Heart right ventricle (tissue), 16 donors: ENCODE measurements around the gene MMP19. TPM values are rescaled to one million over a fixed set of nuclear protein-coding genes. Genes with fewer than 3 reads are reported as not detected.

Experiments
- ATAC-seq, 8 donors: fragments of 200-7000 bp; cut with Tn5 transposase; one replicate each; pipeline ENCODE4 v1.9.1; 2020; ENCODE audit warnings: mild to moderate bottlenecking in 8 of 8, moderate library complexity in 8 of 8, moderate number of reproducible peaks in 1 of 8
- DNase-seq, 2 donors: peaks; one replicate each; pipeline ENCODE4 v3.0.0-alpha.2; 2020
- H3K27ac ChIP-seq, 10 donors: fragments of 200-600 bp; sonication (generic) in 2 of 10; one replicate each; pipeline versions ENCODE4 v1.5.0 to v1.8.0; 2020 to 2022; ENCODE audit warnings: mild to moderate bottlenecking in 3 of 10
- H3K27me3 ChIP-seq, 7 donors: fragments of 200-600 bp; one replicate each; pipeline ENCODE4 v1.8.0; 2021 to 2022; ENCODE audit warnings: mild to moderate bottlenecking in 2 of 7
- H3K36me3 ChIP-seq, 9 donors: fragments of 200-600 bp; sonication (generic) in 1 of 9; one replicate each; pipeline versions ENCODE4 v1.5.0 to v1.8.0; 2020 to 2022; ENCODE audit warnings: mild to moderate bottlenecking in 2 of 9
- H3K4me1 ChIP-seq, 9 donors: fragments of 200-600 bp; sonication (generic) in 1 of 9; one replicate each; pipeline versions ENCODE4 v1.5.0 to v1.8.0; 2020 to 2022; ENCODE audit warnings: mild to moderate bottlenecking in 4 of 9
- H3K4me3 ChIP-seq, 10 donors: fragments of 200-600 bp; sonication (generic) in 2 of 10; one replicate each; pipeline versions ENCODE4 v1.5.0 to v1.8.0; 2020 to 2022; ENCODE audit warnings: mild to moderate bottlenecking in 7 of 10, moderate library complexity in 2 of 10
- H3K9me3 ChIP-seq, 11 donors: fragments of 200-600 bp in 10 of 11; sonication (generic) in 2 of 11; one replicate each; pipeline versions ENCODE4 v1.5.0 to v1.8.0; 2013 to 2022; ENCODE audit warnings: mild to moderate bottlenecking in 2 of 11, control low read depth in 1 of 11, moderate library complexity in 1 of 11
- WGBS, 2 donors: extraction: QIAGEN DNeasy Blood & Tissue Kit; methylation state at CpG; one replicate each; pipeline ENCODE4 v1.1.7; 2013; ENCODE audit warnings: inconsistent platforms in 1 of 2; 5-methylcytosine and 5-hydroxymethylcytosine counted together
- intact Hi-C, 10 donors: fragments of 100-400 bp; cut with DNase I; formaldehyde crosslinking; loops; one replicate each; pipeline versions ENCODE4 v1.11.1 to v1.14.2; 2022
- polyA plus RNA-seq, 2 donors: library from polyadenylated mRNA; stranded (reverse); fragments of 200-250 nt; gene quantifications; one replicate each; pipeline ENCODE4 v1.2.3, GENCODE V29; 2013
- total RNA-seq, 10 donors: library from RNA; stranded (reverse); fragmentation: NEBNext Ultra II Directional in 3 of 10; extraction: Animal tissue kit (Norgen Biotek cat#: 25700) in 3 of 10; gene quantifications; one replicate each; pipeline versions ENCODE4 v1.2.1 to v1.2.4, GENCODE V29; 2021 to 2023
- TF ChIP-seq, protein P1 (sequence below), 9 donors: fragments of 200-600 bp; sonication (generic) in 2 of 9; IDR thresholded peaks; one replicate each; pipeline versions ENCODE4 v1.5.0 to v1.8.0; 2021 to 2022; ENCODE audit warnings: antibody characterized with exemption in 9 of 9, mild to moderate bottlenecking in 5 of 9, moderate library complexity in 1 of 9
- donor health status: Arrhythmogenic right ventricular cardiomyopathy.
- donor health status: ischemic (EF 13 %, LVEDD 7.1; RV severe dilation, severe dysfunction).
- donor health status: healthy with polysubstance abuse.
- donor health status: DM: no; HTN: yes; CAD: no.
- donor health status: DM: no; HTN: no; CAD: no.
- donor health status: ischemic (EF 25% LVEDD 6.9; RV normal size, moderate dysfunction).
- donor health status: ischemic (EF 25% LVEDD 5.7; RV mildly dilated, moderate dysfunction).
- donor health status: healthy.
- donor health status: DM: yes; HTN: yes; CAD: no.
- donor health status: Ischemic cardiomyopathy.
- donor health status: ischemic (EF 35%, LVEDD 5.7; RV mildly dilated, moderate dysfunction).
- donor health status: nonischemic (EF 11% LVEDD 7.7; RV severe dilation, severe dysfunction).
- donor health status: DM: yes; HTN: yes; CAD: no.
- donor health status: PGD.
- donor health status: ischemic (EF 29% LVEDD 5.4; RV normal size, mild dysfunction).
- donor health status: nonischemic (EF 23%, LVEDD 6.1; RV moderate dilation, normal function).

The MMP19 gene
- total and polyA plus RNA-seq, 12 donors = 0.72 to 11.5 (median 1.8) TPM

GRCh38 chr12:55809274-55809673, 33.5 kb downstream of the MMP19 start:
- Histone ChIP-seq H3K4me1 (peaks cover 0 to 47% (median 17%) of the 10 kb centered on the region in 9 donors), H3K9me3 (no peaks in the 10 kb centered on the region), H3K4me3 (no peak overlapping the region), H3K36me3 (peaks cover 0 to 72% (median 15%) of the 10 kb centered on the region in 9 donors), H3K27ac (no peak overlapping the region), H3K27me3 (no peaks in the 10 kb centered on the region)
- no peak for DNase-seq
- intact Hi-C loops = no loop called here
- WGBS, 2 donors = 81 to 84% methylated on average over 5 of the region's 5 CpGs
- no peak for ATAC-seq
- TF ChIP-seq, protein P1, sequence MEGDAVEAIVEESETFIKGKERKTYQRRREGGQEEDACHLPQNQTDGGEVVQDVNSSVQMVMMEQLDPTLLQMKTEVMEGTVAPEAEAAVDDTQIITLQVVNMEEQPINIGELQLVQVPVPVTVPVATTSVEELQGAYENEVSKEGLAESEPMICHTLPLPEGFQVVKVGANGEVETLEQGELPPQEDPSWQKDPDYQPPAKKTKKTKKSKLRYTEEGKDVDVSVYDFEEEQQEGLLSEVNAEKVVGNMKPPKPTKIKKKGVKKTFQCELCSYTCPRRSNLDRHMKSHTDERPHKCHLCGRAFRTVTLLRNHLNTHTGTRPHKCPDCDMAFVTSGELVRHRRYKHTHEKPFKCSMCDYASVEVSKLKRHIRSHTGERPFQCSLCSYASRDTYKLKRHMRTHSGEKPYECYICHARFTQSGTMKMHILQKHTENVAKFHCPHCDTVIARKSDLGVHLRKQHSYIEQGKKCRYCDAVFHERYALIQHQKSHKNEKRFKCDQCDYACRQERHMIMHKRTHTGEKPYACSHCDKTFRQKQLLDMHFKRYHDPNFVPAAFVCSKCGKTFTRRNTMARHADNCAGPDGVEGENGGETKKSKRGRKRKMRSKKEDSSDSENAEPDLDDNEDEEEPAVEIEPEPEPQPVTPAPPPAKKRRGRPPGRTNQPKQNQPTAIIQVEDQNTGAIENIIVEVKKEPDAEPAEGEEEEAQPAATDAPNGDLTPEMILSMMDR (IDR thresholded peaks at IDR 0.05) = no peak

GRCh38 chr12:55806982-55807381, 35.8 kb downstream of the MMP19 start:
- H3K4me1 ChIP-seq = peaks cover 0 to 31% (median 8%) of the 10 kb centered on the region in 9 donors
- DNase-seq (no peak), ATAC-seq (no peak)
- H3K4me3 ChIP-seq = no peak overlapping the region
- TF ChIP-seq, protein P1 (IDR thresholded peaks at IDR 0.05) = no peak
- H3K27me3 ChIP-seq = no peaks in the 10 kb centered on the region
- H3K9me3 ChIP-seq = no peaks in the 10 kb centered on the region
- H3K36me3 ChIP-seq = peaks cover 0 to 73% (median 28%) of the 10 kb centered on the region in 9 donors
- WGBS, 2 donors = 93 to 96% methylated on average over 8 of the region's 8 CpGs
- H3K27ac ChIP-seq = no peak overlapping the region
- intact Hi-C loops = no loop called here

GRCh38 chr12:55797550-55797949, 45.2 kb downstream of the MMP19 start:
- no peak overlapping the region for H3K4me3 ChIP-seq
- 75 to 76% methylated on average over 4 of the region's 4 CpGs for WGBS, 2 donors
- TF ChIP-seq, protein P1 (IDR thresholded peaks at IDR 0.05) = no peak
- intact Hi-C loops = loop anchor here in 8 of 10 donors (2.0 to 10.0 kb wide), 7 partner anchors 45 to 60 kb away; partner anchors contain the start of gene GDF11 (in 3 of the 8)
- no peak for ATAC-seq
- no peak overlapping the region for H3K27ac ChIP-seq
- no peak for DNase-seq
- no peaks in the 10 kb centered on the region for H3K9me3 ChIP-seq
- peaks cover 0 to 100% (median 60%) of the 10 kb centered on the region in 9 donors for H3K36me3 ChIP-seq
- peaks cover 0 to 11% (median 0%) of the 10 kb centered on the region in 9 donors for H3K4me1 ChIP-seq
- no peaks in the 10 kb centered on the region for H3K27me3 ChIP-seq

GRCh38 chr12:55797068-55797467, 45.7 kb downstream of the MMP19 start:
- Histone ChIP-seq H3K9me3 (no peaks in the 10 kb centered on the region), H3K4me1 (peaks cover 0 to 11% (median 0%) of the 10 kb centered on the region in 9 donors), H3K27me3 (no peaks in the 10 kb centered on the region), H3K27ac (no peak overlapping the region), H3K4me3 (no peak overlapping the region), H3K36me3 (peaks cover 0 to 100% (median 56%) of the 10 kb centered on the region in 9 donors)
- ATAC-seq = peak in 3 of 8 donors; percentile 45 to 72 (median 61)
- intact Hi-C loops = loop anchor here in 8 of 10 donors (2.0 to 10.0 kb wide), 7 partner anchors 45 to 60 kb away; partner anchors contain the start of gene GDF11 (in 3 of the 8)
- TF ChIP-seq, protein P1 (IDR thresholded peaks at IDR 0.05) = peak in 8 of 9 donors; percentile 13 to 67 (median 54)
- WGBS, 2 donors = 49 to 51% methylated on average over 5 of the region's 5 CpGs
- peak in 1 of 2 donors; percentile 19 for DNase-seq
